Neuronal stem cell (in vitro differentiated cells): Measurements from ENCODE around the gene CGB7. TPM values are rescaled to one million over a fixed set of nuclear protein-coding genes. Genes with fewer than 3 reads are reported as not detected.

Experiments used
- DNase-seq: peaks from one replicate; pipeline ENCODE4 v3.0.0-alpha.2; 2013; ENCODE audit warnings: low spot score
- H2AFZ ChIP-seq: one replicate; pipeline ENCODE4 v1.6.1; 2013; ENCODE audit warnings: mild to moderate bottlenecking, low read length, inconsistent platforms
- H2AK5ac ChIP-seq: 2 replicates; pipeline ENCODE4 v1.6.1; 2013; ENCODE audit warnings: low read depth, mild to moderate bottlenecking, inconsistent platforms, low read length, moderate library complexity, mixed read lengths
- H2BK120ac ChIP-seq: 2 replicates; pipeline ENCODE4 v1.6.1; 2013; ENCODE audit warnings: low read depth, mild to moderate bottlenecking, inconsistent platforms, low read length, moderate library complexity, mixed read lengths
- H2BK12ac ChIP-seq: one replicate; pipeline ENCODE4 v1.6.1; 2013; ENCODE audit warnings: low read length, inconsistent platforms
- H2BK15ac ChIP-seq: 2 replicates; pipeline ENCODE4 v1.6.1; 2013; ENCODE audit warnings: mild to moderate bottlenecking, low read length, inconsistent platforms, mixed read lengths
- H2BK5ac ChIP-seq: one replicate; pipeline ENCODE4 v1.6.1; 2013; ENCODE audit warnings: inconsistent platforms, mild to moderate bottlenecking, low read length, moderate library complexity
- H3K14ac ChIP-seq: one replicate; pipeline ENCODE4 v1.6.1; 2013; ENCODE audit warnings: low read length, inconsistent platforms
- H3K18ac ChIP-seq: 2 replicates; pipeline ENCODE4 v1.6.1; 2013; ENCODE audit warnings: low read length, inconsistent platforms
- H3K23ac ChIP-seq: 2 replicates; pipeline ENCODE4 v1.6.1; 2013; ENCODE audit warnings: low read depth, mild to moderate bottlenecking, mixed read lengths, low read length, inconsistent platforms; ENCODE audit not compliant: poor library complexity
- H3K27ac ChIP-seq: replicated peaks from 3 replicates; pipeline ENCODE4 v1.5.1; 2013; ENCODE audit warnings: low read length, inconsistent platforms
- H3K27me3 ChIP-seq, 3 experiments: 2 replicates each; pipeline ENCODE4 v1.6.1; 2013; ENCODE audit warnings: low read length in 3 of 3, mild to moderate bottlenecking in 2 of 3, inconsistent platforms in 1 of 3, low read depth in 1 of 3, mixed read lengths in 1 of 3, moderate library complexity in 1 of 3; ENCODE audit not compliant: control insufficient read depth in 3 of 3, insufficient read depth in 3 of 3
- H3K36me3 ChIP-seq, 2 donors: replicated peaks in 1 of 2; 2 replicates each; pipeline ENCODE4 v1.6.1; 2013; ENCODE audit warnings: low read length in 2 of 2; ENCODE audit not compliant: control insufficient read depth in 2 of 2, insufficient read depth in 2 of 2
- H3K4ac ChIP-seq: 2 replicates; pipeline ENCODE4 v1.6.1; 2013; ENCODE audit warnings: inconsistent platforms, mild to moderate bottlenecking, low read length, moderate library complexity
- H3K4me1 ChIP-seq, 2 donors: 1 replicate in 1 of 2; 2 replicates in 1 of 2; pipeline ENCODE4 v1.6.1; 2013; ENCODE audit warnings: low read length in 2 of 2, low read depth in 1 of 2; ENCODE audit not compliant: control insufficient read depth in 2 of 2, insufficient read depth in 1 of 2
- H3K4me2 ChIP-seq: one replicate; pipeline ENCODE4 v1.6.1; 2013; ENCODE audit warnings: mild to moderate bottlenecking, low read length, inconsistent platforms; ENCODE audit not compliant: insufficient read depth, poor library complexity, severe bottlenecking
- H3K4me3 ChIP-seq, 2 donors: 2 replicates each; pipeline ENCODE4 v1.5.1; 2013; ENCODE audit warnings: low read length in 2 of 2, mild to moderate bottlenecking in 2 of 2, inconsistent platforms in 1 of 2, moderate library complexity in 1 of 2
- H3K79me1 ChIP-seq: one replicate; pipeline ENCODE4 v1.6.1; 2013; ENCODE audit warnings: low read depth, mild to moderate bottlenecking, inconsistent platforms, low read length, moderate library complexity
- H3K9ac ChIP-seq: one replicate; pipeline ENCODE4 v1.6.1; 2013; ENCODE audit warnings: mild to moderate bottlenecking, low read depth, low read length, inconsistent platforms; ENCODE audit not compliant: poor library complexity
- H3K9me3 ChIP-seq, 2 donors: replicated peaks in 1 of 2; 2 replicates each; pipeline versions ENCODE3 to v1.6.1; 2013; ENCODE audit warnings: low read length in 2 of 2, mild to moderate bottlenecking in 2 of 2, inconsistent platforms in 1 of 2, low read depth in 1 of 2, mixed read lengths in 1 of 2, moderate library complexity in 1 of 2; ENCODE audit not compliant: control insufficient read depth in 2 of 2, insufficient read depth in 1 of 2
- H4K8ac ChIP-seq: one replicate; pipeline ENCODE4 v1.6.1; 2013; ENCODE audit warnings: low read depth, mild to moderate bottlenecking, inconsistent platforms, low read length, moderate library complexity
- H4K91ac ChIP-seq: one replicate; pipeline ENCODE4 v1.6.1; 2013; ENCODE audit warnings: low read length, low read depth, mild to moderate bottlenecking, inconsistent platforms; ENCODE audit not compliant: poor library complexity
- WGBS, 2 donors: extraction: QIAGEN DNeasy Blood & Tissue Kit; methylation state at CpG; one replicate each; pipeline ENCODE4 v1.1.7; 2013; ENCODE audit warnings: missing lambda C conversion rate in 2 of 2, mixed read lengths in 1 of 2; ENCODE audit not compliant: insufficient read length in 2 of 2, insufficient replicate concordance in 1 of 2; ENCODE audit errors: extremely low coverage in 2 of 2; 5-methylcytosine and 5-hydroxymethylcytosine counted together
- small RNA-seq: library from polyadenylated mRNA; stranded (forward); fragments of <200 nt; extraction: miRNeasy Mini kit (QIAGEN cat#:217004); gene quantifications from one replicate; pipeline ENCODE3, GENCODE V24; 2013; ENCODE audit not compliant: insufficient read depth

CGB7 gene

GRCh38 chr19:49006905-49007304, 50.6 kb downstream of the CGB7 start:
- H3K18ac ChIP-seq, result peak overlapping the region; percentile 38

DNA sequence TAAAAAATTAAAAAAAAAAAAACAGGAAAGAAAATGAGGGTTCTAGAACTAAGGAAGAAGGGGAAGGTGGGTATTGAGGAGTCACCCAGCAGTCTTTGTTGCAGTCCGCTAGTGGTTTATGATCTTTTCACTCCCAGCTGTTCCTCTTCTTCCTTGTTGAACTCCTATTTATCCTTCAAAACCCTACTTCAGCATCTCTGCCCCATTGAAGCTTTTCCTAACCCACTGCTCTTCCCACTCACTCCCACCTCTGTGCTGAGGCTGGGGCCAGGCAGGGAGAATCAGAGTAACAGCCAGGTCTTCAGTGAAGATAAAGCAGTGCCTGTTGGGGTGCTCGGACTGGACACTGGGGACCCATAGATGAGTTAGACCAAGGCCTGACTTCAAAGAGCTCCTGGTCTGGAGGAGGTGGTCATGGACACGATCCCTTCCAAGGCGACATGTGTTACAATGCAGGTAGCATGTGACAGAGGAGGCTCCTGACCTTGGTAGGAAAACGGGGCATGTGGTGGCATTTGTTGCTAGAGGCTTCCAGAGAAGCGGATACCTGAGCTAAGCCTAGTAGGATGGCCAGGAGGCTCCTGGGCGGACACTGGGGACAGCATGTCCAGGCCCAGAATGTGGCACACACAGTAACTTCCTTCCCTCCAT, 52.5 kb downstream of the CGB7 start:
- H3K79me1 ChIP-seq, result peaks cover 3% of the 10 kb centered on the region
- H4K8ac ChIP-seq, result no peak overlapping the region
- H3K4me3 ChIP-seq, result no peak overlapping the region
- no peak overlapping the region for H3K4me2 ChIP-seq
- WGBS, 2 donors, result no CpG with 5 or more reads among the region's 7 CpGs
- H2BK12ac ChIP-seq, result no peak overlapping the region
- no peak for DNase-seq
- peaks cover 0 to 2% (median 0%) of the 10 kb centered on the region in 3 experiments for H3K27me3 ChIP-seq
- H4K91ac ChIP-seq, result no peak overlapping the region
- no peak overlapping the region for H3K18ac ChIP-seq
- H3K14ac ChIP-seq, result no peak overlapping the region
- no peak overlapping the region for H3K23ac ChIP-seq
- no peaks in the 10 kb centered on the region for H3K9me3 ChIP-seq
- no peak overlapping the region for H2BK5ac ChIP-seq
- H2AK5ac ChIP-seq, result no peak overlapping the region
- no peak overlapping the region for H2AFZ ChIP-seq
- H2BK120ac ChIP-seq, result no peak overlapping the region
- no peak overlapping the region for H3K9ac ChIP-seq
- no peak overlapping the region for H2BK15ac ChIP-seq
- H3K27ac ChIP-seq, result no peak overlapping the region
- H3K36me3 ChIP-seq, result peaks cover 45 to 72% of the 10 kb centered on the region in 2 donors
- no peaks in the 10 kb centered on the region for H3K4me1 ChIP-seq
- no peak overlapping the region for H3K4ac ChIP-seq

More at GRCh38 chr19:49006905-49007304, 50.6 kb downstream of the CGB7 start:
- WGBS, 2 donors, result no CpG with 5 or more reads among the region's 22 CpGs
- Histone ChIP-seq H3K23ac (no peak overlapping the region), H2BK5ac (no peak overlapping the region), H3K4me3 (no peak overlapping the region), H3K9ac (no peak overlapping the region), H3K27ac (no peak overlapping the region), H3K14ac (no peak overlapping the region), H3K36me3 (peaks cover 56 to 83% of the 10 kb centered on the region in 2 donors), H2BK15ac (no peak overlapping the region), H4K8ac (no peak overlapping the region), H3K79me1 (peaks cover 5% of the 10 kb centered on the region), H3K9me3 (no peaks in the 10 kb centered on the region), H3K4ac (no peak overlapping the region), H4K91ac (no peak overlapping the region), H2BK12ac (no peak overlapping the region), H2AFZ (no peak overlapping the region), H2AK5ac (no peak overlapping the region), H2BK120ac (no peak overlapping the region), H3K27me3 (peaks cover 0 to 2% (median 0%) of the 10 kb centered on the region in 3 experiments), H3K4me2 (no peak overlapping the region), H3K4me1 (no peaks in the 10 kb centered on the region)
- no peak for DNase-seq

Small RNA genes within 50 kb of the gene (small RNA-seq; reads per million reads assigned to genes)
- gene MIR6798 (11.4 reads per million, percentile 62 among the genes with 10 or more reads in this experiment), gene RN7SL708P (not detected)
